Effector memory CD8-positive, alpha-beta T cell (primary cell): ENCODE measurements around the gene TMEM94.
A peak's percentile ranks its signal among the peaks of the same experiment; 100 is the strongest.

ENCODE experiments used
- ATAC-seq: fragments of 150-1000 bp; cut with Tn5 transposase; replicated peaks from 2 replicates; pipeline ENCODE4 v1.10.0; 2021; ENCODE audit warnings: mild to moderate bottlenecking, moderate library complexity
- DNase-seq, 3 experiments: peaks; one replicate each; pipeline ENCODE4 v3.0.0; 2021
- H3K27ac Mint-ChIP-seq, 2 donors: one replicate each; pipeline ENCODE4 v1.8.0; 2022; ENCODE audit warnings: mild to moderate bottlenecking in 2 of 2, mixed read lengths in 2 of 2, moderate library complexity in 2 of 2
- H3K27me3 Mint-ChIP-seq, 2 donors: one replicate each; pipeline ENCODE4 v1.8.0; 2022; ENCODE audit warnings: mixed read lengths in 2 of 2
- H3K36me3 Mint-ChIP-seq: one replicate; pipeline ENCODE4 v1.8.0; 2022; ENCODE audit warnings: mild to moderate bottlenecking, moderate library complexity, mixed read lengths; ENCODE audit not compliant: insufficient read depth
- H3K4me1 Mint-ChIP-seq, 2 donors: one replicate each; pipeline ENCODE4 v1.8.0; 2022; ENCODE audit warnings: low read depth in 2 of 2, mixed read lengths in 2 of 2
- H3K4me3 Mint-ChIP-seq, 2 donors: one replicate each; pipeline ENCODE4 v1.8.0; 2022; ENCODE audit warnings: mild to moderate bottlenecking in 2 of 2, mixed read lengths in 2 of 2, moderate library complexity in 2 of 2
- H3K9me3 Mint-ChIP-seq, 2 donors: one replicate each; pipeline ENCODE4 v1.8.0; 2022; ENCODE audit warnings: mixed read lengths in 2 of 2

The TMEM94 gene

DNA sequence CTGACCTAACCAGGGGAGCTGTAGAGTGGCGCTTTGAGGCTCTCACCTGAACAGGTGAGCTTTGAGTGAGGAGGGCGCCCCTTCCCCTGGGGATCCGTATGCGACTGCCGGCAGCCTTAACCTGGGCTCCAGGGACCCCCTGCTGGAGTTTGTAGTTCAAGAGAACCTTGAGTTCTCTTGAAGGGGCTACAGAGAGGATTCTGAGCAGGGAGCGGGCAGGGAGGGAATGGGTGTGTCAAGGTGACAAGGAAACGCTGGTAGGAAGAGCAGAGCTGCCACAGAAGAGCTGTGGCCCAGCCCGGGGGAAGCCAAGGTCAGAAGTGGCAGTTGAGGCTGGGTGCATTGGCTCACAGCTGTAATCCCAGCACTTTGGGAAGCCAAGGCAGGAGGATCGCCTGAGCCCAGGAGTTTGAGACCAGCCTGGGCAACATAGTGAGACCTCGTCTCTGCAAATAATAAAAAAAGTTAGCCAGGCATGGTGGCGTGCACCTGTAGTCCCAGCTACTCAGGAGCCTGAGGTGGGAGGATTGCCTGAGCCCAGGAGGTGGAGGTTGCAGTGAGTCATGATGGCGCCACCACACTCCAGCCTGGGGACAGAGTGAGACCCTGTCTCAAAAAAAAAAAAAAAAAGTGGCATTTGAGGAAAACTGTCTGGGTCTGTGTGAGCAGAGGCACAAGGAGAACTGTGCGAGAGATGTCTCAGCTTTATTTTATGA lies 70.3 kb downstream of the TMEM94 start:
- H3K36me3 Mint-ChIP-seq = peaks cover 16% of the 10 kb centered on the region
- peak overlapping the region; percentile 83 to 88 for H3K4me3 Mint-ChIP-seq
- ATAC-seq = no peak
- no peaks in the 10 kb centered on the region for H3K27me3 Mint-ChIP-seq
- no peaks in the 10 kb centered on the region for H3K9me3 Mint-ChIP-seq
- peak overlapping the region; percentile 41 to 85 for H3K27ac Mint-ChIP-seq
- peaks cover 18 to 21% of the 10 kb centered on the region in 2 donors for H3K4me1 Mint-ChIP-seq
- DNase-seq = no peak

DNA sequence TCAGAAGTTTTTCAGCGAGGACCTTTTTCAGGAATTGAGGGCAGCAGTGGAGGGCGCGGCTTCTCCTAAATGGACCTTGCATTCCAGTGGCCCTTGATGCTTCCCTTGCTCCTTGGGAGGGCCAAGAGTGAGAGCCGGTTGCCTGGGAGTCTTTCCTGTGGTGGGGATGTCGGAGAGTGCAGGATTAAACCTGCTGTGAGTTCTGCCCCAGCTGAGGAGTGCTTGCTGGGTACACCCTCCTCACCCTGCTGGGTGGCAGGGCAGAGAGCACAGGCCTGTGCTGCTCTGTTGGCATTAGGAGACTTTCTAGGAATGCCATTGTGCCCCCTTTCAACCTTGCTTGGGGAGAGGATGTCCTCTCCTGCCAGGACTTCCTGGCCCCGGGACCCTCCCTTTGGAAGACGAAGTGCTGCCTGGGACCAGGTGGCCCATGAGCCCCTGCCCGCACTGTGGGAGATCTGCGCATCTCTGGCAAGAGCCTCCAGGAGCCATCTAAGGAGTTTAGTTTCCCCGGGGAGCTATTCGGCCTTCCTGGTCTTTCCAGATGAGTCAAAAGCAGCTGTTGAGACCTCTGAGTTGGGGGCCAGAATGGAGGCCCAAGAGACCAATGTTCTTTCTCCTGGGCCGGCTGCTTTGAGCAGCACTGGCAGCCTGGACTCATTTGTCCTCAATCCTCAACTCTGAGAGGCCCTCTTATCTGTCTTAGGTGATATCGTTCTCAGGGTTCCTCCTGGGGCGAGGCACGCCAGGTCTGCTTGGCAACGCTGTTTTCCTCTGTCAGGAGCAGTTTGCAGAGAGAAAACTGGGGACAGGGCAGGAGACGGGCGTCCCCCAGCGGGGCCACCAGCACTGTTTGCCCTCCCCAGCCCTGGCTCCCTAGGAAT lies 74.6 kb downstream of the TMEM94 start:
- Mint-ChIP-seq H3K36me3 (peaks cover 16% of the 10 kb centered on the region), H3K9me3 (no peaks in the 10 kb centered on the region), H3K4me1 (peaks cover 38 to 44% of the 10 kb centered on the region in 2 donors), H3K27ac (peak overlapping the region in 1 of 2 donors; percentile 59), H3K4me3 (no peak overlapping the region), H3K27me3 (no peaks in the 10 kb centered on the region)
- ATAC-seq = no peak
- DNase-seq = no peak

DNA sequence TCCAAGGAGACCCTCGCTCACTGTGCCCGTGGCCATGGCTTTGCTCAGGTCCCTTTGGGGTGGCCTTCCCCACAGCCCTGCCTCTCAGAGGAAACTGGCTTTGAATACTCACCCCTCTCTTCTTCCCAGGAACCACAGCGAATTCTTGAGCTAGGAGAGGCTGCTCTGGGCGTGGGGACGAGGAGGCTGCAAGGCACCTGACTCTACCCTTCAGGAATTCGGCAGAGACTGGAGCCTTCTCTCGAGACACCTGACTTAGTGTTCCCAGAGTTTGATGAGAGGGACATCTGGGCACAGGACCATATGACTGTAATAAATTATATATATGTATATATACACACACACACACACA lies 75.3 kb downstream of the TMEM94 start:
- DNase-seq (no peak), ATAC-seq (no peak)
- peaks cover 16% of the 10 kb centered on the region for H3K36me3 Mint-ChIP-seq
- no peak overlapping the region for H3K4me3 Mint-ChIP-seq
- peak overlapping the region in 1 of 2 donors; percentile 59 for H3K27ac Mint-ChIP-seq
- no peaks in the 10 kb centered on the region for H3K9me3 Mint-ChIP-seq
- no peaks in the 10 kb centered on the region for H3K27me3 Mint-ChIP-seq
- H3K4me1 Mint-ChIP-seq = peaks cover 36 to 42% of the 10 kb centered on the region in 2 donors

DNA sequence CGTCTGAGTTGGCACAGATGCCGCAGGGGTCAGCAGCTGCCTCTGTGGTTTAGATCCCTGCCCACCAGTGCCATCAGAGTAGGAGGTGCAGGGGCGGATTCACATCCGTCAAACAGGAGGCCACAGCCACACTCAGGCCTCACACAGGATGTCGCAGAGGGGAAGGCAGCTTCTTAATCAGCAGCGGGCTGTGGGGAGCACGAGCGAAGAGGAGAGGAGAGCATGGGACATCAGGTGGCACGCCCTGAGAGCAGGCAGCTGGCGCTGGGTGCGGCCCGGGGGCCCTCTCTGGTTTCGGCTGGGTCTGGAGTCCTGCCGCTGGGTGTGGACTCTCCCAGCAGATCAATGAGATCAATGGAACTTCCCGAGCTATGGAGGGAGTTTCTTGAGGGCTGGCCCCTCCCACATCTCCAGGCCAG lies 78.7 kb downstream of the TMEM94 start:
- H3K36me3 Mint-ChIP-seq = peaks cover 15% of the 10 kb centered on the region
- peak overlapping the region; percentile 93 to 98 for H3K27ac Mint-ChIP-seq
- ATAC-seq (peak; percentile 98), DNase-seq (peak; percentile 67 to 73 (median 70))
- H3K4me3 Mint-ChIP-seq = peak overlapping the region; percentile 68 to 85
- H3K9me3 Mint-ChIP-seq = no peaks in the 10 kb centered on the region
- H3K27me3 Mint-ChIP-seq = no peaks in the 10 kb centered on the region
- H3K4me1 Mint-ChIP-seq = peaks cover 34 to 36% of the 10 kb centered on the region in 2 donors

DNA sequence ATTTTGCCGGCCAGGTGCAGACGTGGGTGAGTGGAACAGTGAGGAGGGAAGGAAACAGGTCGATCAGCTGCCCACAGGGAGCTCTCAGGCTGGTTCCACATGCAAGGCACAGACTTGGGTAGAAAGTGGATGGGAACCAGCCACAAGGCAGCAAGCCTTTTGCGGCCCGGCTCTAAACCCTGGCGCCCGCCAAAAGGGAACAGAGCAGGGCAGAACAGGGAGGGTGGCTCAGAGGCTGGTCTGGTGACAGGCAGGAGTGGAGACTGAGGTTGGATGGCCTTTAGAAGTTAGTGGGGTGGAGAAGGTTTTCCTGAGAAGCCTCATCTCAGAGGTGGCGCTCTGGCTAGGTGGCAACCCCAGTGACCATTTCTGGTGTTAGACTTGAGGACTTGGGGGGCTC lies 79.4 kb downstream of the TMEM94 start:
- H3K27ac Mint-ChIP-seq = peak overlapping the region; percentile 93 to 98

DNA sequence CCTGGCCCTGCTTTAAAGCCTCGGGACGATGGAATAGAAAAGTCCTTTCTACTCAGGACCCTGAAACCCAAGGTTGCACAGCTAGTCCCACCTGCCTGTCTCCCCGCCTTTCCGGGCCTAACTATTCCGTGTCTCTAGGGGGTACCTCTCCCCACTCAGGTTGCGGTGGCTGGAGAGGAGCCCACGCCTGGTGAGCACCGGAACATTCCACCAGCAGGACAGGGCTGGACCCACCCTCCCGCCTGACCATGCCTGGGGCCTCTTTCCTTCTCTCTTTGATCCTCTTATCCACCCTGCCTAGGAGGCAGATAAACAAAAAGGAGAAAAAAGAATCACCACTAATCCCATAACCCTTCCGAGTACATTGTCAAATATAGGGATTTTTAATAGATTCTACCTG lies 79.9 kb downstream of the TMEM94 start:
- Mint-ChIP-seq H3K27me3 (no peaks in the 10 kb centered on the region), H3K27ac (peak overlapping the region; percentile 93 to 98), H3K36me3 (peaks cover 15% of the 10 kb centered on the region), H3K4me1 (peaks cover 26 to 39% of the 10 kb centered on the region in 2 donors), H3K4me3 (no peak overlapping the region), H3K9me3 (no peaks in the 10 kb centered on the region)
- no peak for DNase-seq
- no peak for ATAC-seq

More for the DNA sequence above, 79.4 kb downstream of the TMEM94 start:
- DNase-seq (no peak), ATAC-seq (no peak)
- Mint-ChIP-seq H3K9me3 (no peaks in the 10 kb centered on the region), H3K36me3 (peaks cover 15% of the 10 kb centered on the region), H3K4me1 (peaks cover 29 to 39% of the 10 kb centered on the region in 2 donors), H3K4me3 (peak overlapping the region; percentile 68 to 85), H3K27me3 (no peaks in the 10 kb centered on the region)

DNA sequence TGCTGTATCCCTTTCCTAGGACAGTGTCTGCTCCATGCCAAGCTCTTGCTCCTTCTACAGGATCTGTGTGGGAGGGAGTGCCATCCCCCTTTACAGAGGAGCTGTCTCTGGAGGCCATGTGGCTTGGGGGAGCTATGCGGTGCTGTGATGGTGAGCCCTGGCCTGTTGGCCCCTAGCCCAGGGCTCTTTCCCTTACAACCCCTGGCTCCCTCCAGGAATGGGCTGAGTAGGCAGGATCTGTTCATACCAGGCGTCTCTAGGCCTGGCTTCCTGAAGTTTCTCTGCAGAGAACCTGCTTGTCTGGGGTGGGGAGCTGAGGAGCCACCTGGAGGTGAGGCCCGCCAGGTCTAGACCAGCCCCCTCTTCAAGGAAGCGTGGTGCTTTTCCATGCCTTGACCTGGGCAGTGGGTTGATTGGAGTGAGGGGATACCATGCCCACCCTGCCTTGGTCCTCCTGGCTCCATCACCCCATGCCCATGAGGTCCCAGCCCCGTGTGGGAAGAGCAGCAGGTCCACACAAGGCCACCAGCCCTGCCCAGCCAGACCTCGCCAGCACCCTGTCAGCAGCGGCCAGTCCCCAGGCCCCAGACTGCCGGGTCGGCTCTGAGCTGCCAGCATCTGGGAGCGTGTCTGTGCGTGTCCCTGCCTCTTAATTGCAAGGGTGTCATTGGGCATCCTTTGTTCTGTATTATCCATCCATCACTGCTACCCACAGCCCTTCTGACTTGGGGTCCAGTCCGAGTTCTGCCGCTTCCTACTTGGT lies 83.7 kb downstream of the TMEM94 start:
- Mint-ChIP-seq H3K27ac (no peak overlapping the region), H3K27me3 (no peaks in the 10 kb centered on the region), H3K4me1 (peaks cover 17 to 28% of the 10 kb centered on the region in 2 donors), H3K36me3 (peaks cover 7% of the 10 kb centered on the region), H3K4me3 (no peak overlapping the region), H3K9me3 (no peaks in the 10 kb centered on the region)
- DNase-seq (no peak), ATAC-seq (no peak)

DNA sequence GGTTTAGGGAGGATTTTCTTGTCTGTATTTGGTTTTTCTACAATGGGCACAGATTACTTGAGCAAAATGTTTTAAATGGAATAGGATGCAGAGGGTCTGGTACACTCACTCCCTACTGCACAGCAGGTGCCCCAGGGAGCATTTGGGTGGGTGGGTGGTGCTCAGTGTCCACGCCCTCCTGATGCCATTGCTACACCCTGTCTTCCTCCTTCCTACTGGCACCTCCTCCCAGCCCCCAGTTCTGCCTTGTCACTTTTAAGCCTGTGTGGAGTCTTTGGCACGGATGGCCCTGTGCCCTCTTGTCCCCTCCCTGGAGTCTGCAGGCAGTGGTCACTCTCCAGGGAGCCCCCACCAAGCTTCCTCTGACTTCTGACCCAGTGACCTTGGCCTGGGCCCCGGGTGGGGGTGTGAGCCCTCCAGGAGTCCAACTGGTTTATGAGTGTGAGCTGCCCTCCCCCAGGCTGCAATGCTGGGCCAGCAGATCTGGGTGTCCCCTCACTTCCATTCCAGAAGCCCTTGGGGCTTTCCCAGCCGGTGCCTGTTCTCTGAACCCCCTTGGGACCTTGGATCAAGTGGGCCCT lies 84.6 kb downstream of the TMEM94 start:
- H3K36me3 Mint-ChIP-seq = peaks cover 7% of the 10 kb centered on the region
- peaks cover 11 to 23% of the 10 kb centered on the region in 2 donors for H3K4me1 Mint-ChIP-seq
- ATAC-seq (no peak), DNase-seq (no peak)
- no peaks in the 10 kb centered on the region for H3K9me3 Mint-ChIP-seq
- no peaks in the 10 kb centered on the region for H3K27me3 Mint-ChIP-seq
- no peak overlapping the region for H3K27ac Mint-ChIP-seq
- H3K4me3 Mint-ChIP-seq = no peak overlapping the region

DNA sequence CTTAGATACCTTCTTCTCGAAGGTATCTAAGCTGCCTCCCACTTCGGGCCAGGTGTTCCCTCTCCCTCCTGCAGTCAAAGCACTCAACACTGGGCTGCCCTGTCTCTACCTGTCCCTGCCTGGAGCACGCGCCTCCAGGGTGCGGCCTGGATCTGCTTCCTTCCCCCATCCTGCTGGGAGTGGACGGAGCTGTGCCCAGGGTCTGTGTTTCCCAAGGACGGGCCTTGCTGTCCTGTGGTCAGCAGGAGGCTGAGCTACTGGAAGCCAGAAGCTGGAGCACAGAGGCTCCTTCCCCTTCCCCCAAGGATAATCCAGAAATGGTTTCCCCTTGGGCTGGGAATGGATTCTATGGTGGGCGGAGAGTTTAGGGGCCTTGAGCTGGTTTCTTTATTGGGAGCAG lies 85.8 kb downstream of the TMEM94 start:
- Mint-ChIP-seq H3K27ac (no peak overlapping the region), H3K4me3 (peak overlapping the region; percentile 18 to 19), H3K9me3 (no peaks in the 10 kb centered on the region), H3K4me1 (peaks cover 8 to 25% of the 10 kb centered on the region in 2 donors), H3K36me3 (peaks cover 7% of the 10 kb centered on the region), H3K27me3 (no peaks in the 10 kb centered on the region)
- no peak for ATAC-seq
- no peak for DNase-seq

DNA sequence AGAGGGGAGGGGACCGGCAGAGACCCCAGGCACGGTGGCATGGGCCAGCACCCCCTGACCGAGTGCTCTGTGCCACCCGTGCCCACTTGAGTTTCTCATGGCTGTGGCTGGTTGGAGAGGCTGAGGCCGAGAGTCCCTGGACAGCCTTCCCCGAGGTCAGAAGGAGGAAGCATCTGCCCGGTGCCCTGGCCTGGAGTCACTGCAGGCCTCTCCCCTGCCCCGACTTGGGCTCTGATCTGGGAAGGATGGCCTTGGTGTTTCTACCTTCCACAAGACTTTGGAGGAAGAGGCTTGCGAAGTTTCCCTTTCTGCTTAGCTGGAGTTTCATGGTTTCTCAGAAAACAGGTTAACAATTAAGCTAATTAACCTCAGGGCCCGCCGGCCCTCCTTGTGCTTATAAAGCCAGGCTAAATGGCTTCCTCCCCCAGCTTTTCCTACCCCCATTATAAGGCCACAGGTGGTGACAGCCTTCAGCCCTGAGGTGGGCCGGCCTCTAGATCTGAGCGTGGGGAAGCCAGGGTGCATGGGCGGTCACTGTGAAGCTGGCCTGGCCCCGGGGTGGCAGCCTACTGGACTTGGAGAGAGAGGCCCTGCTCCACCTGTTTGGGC lies 86.4 kb downstream of the TMEM94 start:
- Mint-ChIP-seq H3K27me3 (no peaks in the 10 kb centered on the region), H3K9me3 (no peaks in the 10 kb centered on the region)
- no peak for DNase-seq

DNA sequence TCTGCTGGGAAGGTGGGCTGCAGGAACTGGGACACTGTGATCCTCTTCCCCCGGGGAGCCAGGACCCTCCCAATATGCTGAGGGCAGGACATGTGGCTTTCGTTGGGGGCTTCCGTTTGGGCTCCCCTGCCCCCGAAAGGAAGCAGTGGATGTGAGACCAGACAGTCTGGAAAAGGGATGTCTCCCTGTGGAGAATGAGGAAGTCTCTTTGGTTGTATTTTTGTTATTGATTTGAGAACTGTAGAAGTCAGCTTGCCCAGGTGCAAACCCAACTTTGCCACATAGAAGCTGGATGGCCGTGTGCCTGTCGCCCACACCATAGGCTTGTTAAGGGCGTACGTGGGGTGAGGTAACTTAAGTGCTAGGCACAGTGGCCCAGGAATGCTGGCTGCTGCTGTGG lies 87.8 kb downstream of the TMEM94 start:
- DNase-seq = no peak
- no peak for ATAC-seq
- H3K27me3 Mint-ChIP-seq = no peaks in the 10 kb centered on the region

More for the DNA sequence above, 86.4 kb downstream of the TMEM94 start:
- Mint-ChIP-seq H3K27ac (peak overlapping the region in 1 of 2 donors; percentile 10), H3K36me3 (peaks cover 7% of the 10 kb centered on the region), H3K4me3 (no peak overlapping the region), H3K4me1 (peaks cover 8 to 28% of the 10 kb centered on the region in 2 donors)
- ATAC-seq = no peak

DNA sequence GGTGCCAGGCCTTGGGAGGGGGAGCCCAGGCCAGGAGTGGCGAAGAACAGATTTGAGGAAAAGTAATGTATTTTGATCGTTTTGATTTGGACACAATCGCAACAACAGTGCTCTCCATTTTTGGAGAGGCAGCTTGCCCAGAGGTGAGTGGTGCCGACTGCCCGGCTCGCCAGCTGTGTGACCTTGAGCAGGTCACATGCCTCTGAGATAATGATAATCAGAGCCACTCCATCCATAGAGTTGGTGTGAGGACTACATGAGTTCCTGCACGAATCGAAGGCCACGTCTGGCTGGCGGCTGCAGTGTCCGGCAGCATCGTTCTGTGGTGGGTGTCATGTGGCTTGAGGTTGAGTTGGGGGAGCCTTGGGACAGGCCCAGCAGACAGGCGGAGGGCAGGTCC lies 89.7 kb downstream of the TMEM94 start:
- Mint-ChIP-seq H3K4me1 (peaks cover 10 to 23% of the 10 kb centered on the region in 2 donors), H3K9me3 (no peaks in the 10 kb centered on the region), H3K27me3 (no peaks in the 10 kb centered on the region), H3K4me3 (no peak overlapping the region), H3K36me3 (peaks cover 4% of the 10 kb centered on the region), H3K27ac (no peak overlapping the region)
- ATAC-seq (no peak), DNase-seq (no peak)

More for the DNA sequence above, 87.8 kb downstream of the TMEM94 start:
- no peaks in the 10 kb centered on the region for H3K9me3 Mint-ChIP-seq
- no peak overlapping the region for H3K4me3 Mint-ChIP-seq
- H3K4me1 Mint-ChIP-seq = peaks cover 8 to 23% of the 10 kb centered on the region in 2 donors
- H3K27ac Mint-ChIP-seq = no peak overlapping the region
- H3K36me3 Mint-ChIP-seq = peaks cover 7% of the 10 kb centered on the region
